PC-3 (cell line): Measurements from ENCODE around the gene CTNND2. TPM values are rescaled to one million over a fixed set of nuclear protein-coding genes. Genes with fewer than 3 reads are reported as not detected.

Source experiments
- ATAC-seq: fragments of 200-7000 bp; cut with Tn5 transposase; 2 replicates; pipeline ENCODE4 v1.9.1; 2020; ENCODE audit warnings: mild to moderate bottlenecking, moderate library complexity
- BruUV-seq: library from RNA; stranded (reverse); fragments of 400-500 nt; replicated peaks from 2 replicates; lab custom pipeline; 2021; lab: Mats Ljungman, UMichigan
- CTCF ChIA-PET: fragments of 300-600 bp; sonication (Branson Sonifier 250); formaldehyde crosslinking; loops from one replicate; lab custom pipeline; 2022; ENCODE audit warnings: antibody characterized with exemption; lab: Charles Lee
- POLR2A ChIA-PET: fragments of 300-600 bp; sonication (Branson Sonifier 250); formaldehyde crosslinking; loops from one replicate; lab custom pipeline; 2022; ENCODE audit warnings: antibody characterized with exemption; ENCODE audit not compliant: unreplicated experiment; lab: Charles Lee
- DNase-seq: peaks from one replicate; pipeline ENCODE4 v3.0.0-alpha.2; 2015
- H2AFZ ChIP-seq: fragments of 300-600 bp; sonication (generic); 2 replicates; pipeline ENCODE4 v1.6.0; 2016; ENCODE audit warnings: antibody characterized with exemption, low read length
- H3F3A ChIP-seq: fragments of 300-600 bp; sonication (generic); one replicate; pipeline ENCODE4 v1.6.0; 2017; ENCODE audit warnings: antibody characterized with exemption, low read length, control low read depth, mild to moderate bottlenecking; ENCODE audit not compliant: unreplicated experiment
- H3K27ac ChIP-seq: fragments of 300-600 bp; sonication (generic); 2 replicates; pipeline ENCODE4 v1.5.1; 2016; ENCODE audit warnings: mild to moderate bottlenecking, low read length
- H3K27me3 ChIP-seq: fragments of 300-600 bp; sonication (generic); 2 replicates; pipeline ENCODE4 v1.6.1; 2016; ENCODE audit warnings: low read length, mixed read lengths
- H3K36me3 ChIP-seq: fragments of 300-600 bp; sonication (generic); 2 replicates; pipeline ENCODE4 v1.6.1; 2016; ENCODE audit warnings: low read depth, mixed run types, low read length, mixed read lengths
- H3K4me1 ChIP-seq: fragments of 300-600 bp; sonication (generic); 2 replicates; pipeline ENCODE4 v1.5.1; 2016; ENCODE audit warnings: low read length; ENCODE audit not compliant: insufficient read depth
- H3K4me2 ChIP-seq: fragments of 300-600 bp; sonication (generic); 2 replicates; pipeline ENCODE4 v1.6.0; 2016; ENCODE audit warnings: low read length
- H3K4me3 ChIP-seq: fragments of 300-600 bp; sonication (generic); 2 replicates; pipeline ENCODE4 v1.5.1; 2016; ENCODE audit warnings: mild to moderate bottlenecking, low read length, mixed read lengths
- H3K79me2 ChIP-seq: fragments of 300-600 bp; sonication (generic); 2 replicates; pipeline ENCODE4 v1.6.1; 2017; ENCODE audit warnings: low read length, mixed read lengths
- H3K9ac ChIP-seq: fragments of 300-600 bp; sonication (generic); 2 replicates; pipeline ENCODE4 v1.6.0; 2016; ENCODE audit warnings: mild to moderate bottlenecking, low read length
- H3K9me2 ChIP-seq: fragments of 300-600 bp; sonication (generic); replicated peaks from 2 replicates; pipeline ENCODE4 v1.6.1; 2016; ENCODE audit warnings: mixed run types, low read length, mixed read lengths
- H3K9me3 ChIP-seq: fragments of 300-600 bp; sonication (generic); 2 replicates; pipeline ENCODE4 v1.6.1; 2016; ENCODE audit warnings: low read length, mixed read lengths
- H4K20me1 ChIP-seq: fragments of 300-600 bp; sonication (generic); 2 replicates; pipeline ENCODE4 v1.6.1; 2016; ENCODE audit warnings: low read length, mixed read lengths
- EZH2 ChIP-seq: fragments of 300-600 bp; sonication (generic); IDR thresholded peaks from one replicate; pipeline ENCODE4 v1.6.1; 2017; ENCODE audit warnings: antibody characterized with exemption, mild to moderate bottlenecking, low read length; ENCODE audit not compliant: unreplicated experiment
- EZH2phosphoT487 ChIP-seq: fragments of 300-600 bp; sonication (generic); IDR thresholded peaks from 2 replicates; pipeline ENCODE4 v1.6.1; 2018; ENCODE audit warnings: mild to moderate bottlenecking, antibody characterized with exemption, low read length, borderline replicate concordance
- intact Hi-C: fragments of 100-400 bp; cut with micrococcal nuclease; formaldehyde crosslinking; loops from 2 replicates; pipeline ENCODE4 v1.9.0; 2023
- total RNA-seq: library from RNA; depleted of rRNA; stranded (reverse); fragments of >200 nt; gene quantifications from 2 replicates; pipeline ENCODE4 v1.2.3, GENCODE V29; 2014
- TF ChIP-seq, protein P1 (sequence below): fragments of 300-600 bp; sonication (generic); conservative IDR thresholded peaks from 2 replicates; pipeline ENCODE4 v1.5.1; 2017; ENCODE audit warnings: antibody characterized with exemption, low read depth, mild to moderate bottlenecking, low read length

Gene CTNND2
- total RNA-seq, 1 experiment from 2014 or later = 1.8 TPM

DNA sequence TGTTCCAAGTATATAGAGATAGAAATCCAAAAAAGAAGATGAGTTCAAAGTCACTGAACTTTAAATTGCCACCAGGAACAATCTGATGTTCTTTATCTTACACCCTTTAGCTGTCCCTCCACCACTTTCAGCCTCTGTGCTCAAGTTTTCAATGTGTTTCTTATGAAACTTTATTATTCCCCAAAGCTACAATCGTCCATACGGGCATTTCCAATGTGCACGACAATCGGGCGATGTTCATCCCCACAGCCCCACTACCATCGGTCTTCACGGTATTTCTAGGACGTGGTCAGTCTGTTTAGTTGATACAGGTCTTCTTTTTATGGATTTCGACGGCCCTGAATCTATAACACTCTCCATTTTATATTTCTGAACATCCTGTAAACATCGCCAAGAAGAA lies 904.5 kb downstream of the CTNND2 start:
- H3F3A ChIP-seq = no peaks in the 10 kb centered on the region
- H3K27me3 ChIP-seq = peaks cover 5% of the 10 kb centered on the region; the same call in 1 of the 2 replicates
- BruUV-seq = no TSS peak
- no peak overlapping the region for H3K9ac ChIP-seq
- no peaks in the 10 kb centered on the region for H3K9me2 ChIP-seq
- H2AFZ ChIP-seq = no peak overlapping the region
- CTCF ChIA-PET = no interaction called here
- no peak for DNase-seq
- no peaks in the 10 kb centered on the region for H3K79me2 ChIP-seq
- POLR2A ChIA-PET = no interaction called here
- H3K4me2 ChIP-seq = no peak overlapping the region
- no peak for ATAC-seq
- H3K27ac ChIP-seq = no peak overlapping the region
- no peak overlapping the region for H3K4me3 ChIP-seq
- no peaks in the 10 kb centered on the region for H3K9me3 ChIP-seq
- no peaks in the 10 kb centered on the region for H3K4me1 ChIP-seq
- H4K20me1 ChIP-seq = no peaks in the 10 kb centered on the region
- intact Hi-C loops = no loop called here
- TF ChIP-seq, protein P1, sequence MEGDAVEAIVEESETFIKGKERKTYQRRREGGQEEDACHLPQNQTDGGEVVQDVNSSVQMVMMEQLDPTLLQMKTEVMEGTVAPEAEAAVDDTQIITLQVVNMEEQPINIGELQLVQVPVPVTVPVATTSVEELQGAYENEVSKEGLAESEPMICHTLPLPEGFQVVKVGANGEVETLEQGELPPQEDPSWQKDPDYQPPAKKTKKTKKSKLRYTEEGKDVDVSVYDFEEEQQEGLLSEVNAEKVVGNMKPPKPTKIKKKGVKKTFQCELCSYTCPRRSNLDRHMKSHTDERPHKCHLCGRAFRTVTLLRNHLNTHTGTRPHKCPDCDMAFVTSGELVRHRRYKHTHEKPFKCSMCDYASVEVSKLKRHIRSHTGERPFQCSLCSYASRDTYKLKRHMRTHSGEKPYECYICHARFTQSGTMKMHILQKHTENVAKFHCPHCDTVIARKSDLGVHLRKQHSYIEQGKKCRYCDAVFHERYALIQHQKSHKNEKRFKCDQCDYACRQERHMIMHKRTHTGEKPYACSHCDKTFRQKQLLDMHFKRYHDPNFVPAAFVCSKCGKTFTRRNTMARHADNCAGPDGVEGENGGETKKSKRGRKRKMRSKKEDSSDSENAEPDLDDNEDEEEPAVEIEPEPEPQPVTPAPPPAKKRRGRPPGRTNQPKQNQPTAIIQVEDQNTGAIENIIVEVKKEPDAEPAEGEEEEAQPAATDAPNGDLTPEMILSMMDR = no peak
- TF ChIP-seq EZH2 (no peak), EZH2phosphoT487 (no peak)
- no peaks in the 10 kb centered on the region for H3K36me3 ChIP-seq

- H3F3A ChIP-seq = no peaks in the 10 kb centered on the region
- H3K4me3 ChIP-seq = no peak overlapping the region
- BruUV-seq = no TSS peak
- H2AFZ ChIP-seq = no peak overlapping the region
- ChIA-PET POLR2A (no interaction called here), CTCF (no interaction called here)
- no peaks in the 10 kb centered on the region for H3K79me2 ChIP-seq
- H3K27me3 ChIP-seq = peaks cover 5% of the 10 kb centered on the region; the same call in 1 of the 2 replicates
- no peak overlapping the region for H3K4me2 ChIP-seq
- ATAC-seq (no peak), DNase-seq (no peak)
- no peaks in the 10 kb centered on the region for H4K20me1 ChIP-seq
- H3K36me3 ChIP-seq = no peaks in the 10 kb centered on the region
- no peaks in the 10 kb centered on the region for H3K9me3 ChIP-seq
- intact Hi-C loops = no loop called here
- H3K9me2 ChIP-seq = no peaks in the 10 kb centered on the region
- H3K27ac ChIP-seq = no peak overlapping the region
- TF ChIP-seq EZH2 = no peak
- no peak for TF ChIP-seq EZH2phosphoT487
- TF ChIP-seq, protein P1 = no peak
- no peaks in the 10 kb centered on the region for H3K4me1 ChIP-seq
- H3K9ac ChIP-seq = no peak overlapping the region
These were observed 908.4 kb downstream of the CTNND2 start for GRCh38 chr5:10995891-10996290.

DNA sequence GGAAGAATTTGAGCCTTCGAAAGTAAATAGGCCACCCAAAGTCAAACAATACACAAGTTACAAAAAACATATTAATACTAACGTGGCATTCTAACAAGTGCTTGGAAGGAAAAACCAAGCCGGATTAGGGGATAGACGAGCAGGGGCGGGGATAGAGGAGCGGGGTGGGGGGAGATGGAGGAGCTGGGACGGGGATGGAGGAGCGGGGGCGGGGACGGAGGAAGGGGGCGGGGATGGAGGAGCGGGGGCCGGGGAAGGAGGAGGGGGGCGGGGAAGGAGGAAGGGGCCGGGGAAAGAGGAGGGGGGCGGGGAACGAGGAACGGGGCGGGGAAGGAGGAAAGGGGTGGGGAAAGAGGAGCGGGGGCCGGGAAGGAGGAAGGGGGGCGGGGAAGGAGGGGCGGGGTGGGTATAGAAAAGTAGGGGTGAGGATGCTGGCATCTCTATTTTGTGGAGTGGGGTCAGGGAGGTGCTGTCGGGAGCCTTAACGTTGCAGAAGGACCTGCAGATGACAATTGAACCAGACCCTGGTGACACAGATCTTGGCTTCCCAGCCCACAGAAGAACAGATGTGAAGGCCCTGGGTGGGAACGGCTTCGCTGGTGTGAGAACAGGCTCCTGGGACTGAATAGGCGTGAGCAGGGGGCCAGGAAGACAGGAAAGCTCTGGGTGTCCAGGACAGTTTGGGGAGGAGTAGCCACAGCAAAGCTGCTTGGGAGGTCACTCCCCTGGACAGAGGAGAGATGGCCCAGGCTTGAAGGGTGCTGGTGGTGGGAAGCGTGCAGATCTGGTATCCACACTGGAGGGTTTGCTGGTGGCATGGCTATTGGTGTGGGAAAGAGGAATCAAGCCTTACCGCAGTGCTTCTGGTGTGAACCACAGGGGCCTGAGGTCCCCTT lies 909.9 kb downstream of the CTNND2 start:
- intact Hi-C loops = no loop called here
- Histone ChIP-seq H3K4me2 (no peak overlapping the region), H2AFZ (no peak overlapping the region), H3K27me3 (peaks cover 5% of the 10 kb centered on the region; the same call in 1 of the 2 replicates), H3K79me2 (no peaks in the 10 kb centered on the region), H3K27ac (no peak overlapping the region), H3K9me3 (no peaks in the 10 kb centered on the region), H4K20me1 (no peaks in the 10 kb centered on the region), H3K4me1 (no peaks in the 10 kb centered on the region), H3K4me3 (no peak overlapping the region), H3K9ac (no peak overlapping the region), H3F3A (no peaks in the 10 kb centered on the region), H3K36me3 (no peaks in the 10 kb centered on the region), H3K9me2 (no peaks in the 10 kb centered on the region)
- ChIA-PET CTCF (no interaction called here), POLR2A (no interaction called here)
- BruUV-seq = no TSS peak
- DNase-seq (no peak), ATAC-seq (no peak)
- TF ChIP-seq, protein P1 = no peak
- TF ChIP-seq EZH2phosphoT487 (no peak), EZH2 (no peak)
